ENCODE results near the gene CCNG2. TPM values are rescaled to one million over a fixed set of nuclear protein-coding genes. Genes with fewer than 3 reads are reported as not detected.

The CCNG2 gene
- total and polyA plus RNA-seq, 9 donors, result 62.6 to 141 (median 112) TPM

DNA sequence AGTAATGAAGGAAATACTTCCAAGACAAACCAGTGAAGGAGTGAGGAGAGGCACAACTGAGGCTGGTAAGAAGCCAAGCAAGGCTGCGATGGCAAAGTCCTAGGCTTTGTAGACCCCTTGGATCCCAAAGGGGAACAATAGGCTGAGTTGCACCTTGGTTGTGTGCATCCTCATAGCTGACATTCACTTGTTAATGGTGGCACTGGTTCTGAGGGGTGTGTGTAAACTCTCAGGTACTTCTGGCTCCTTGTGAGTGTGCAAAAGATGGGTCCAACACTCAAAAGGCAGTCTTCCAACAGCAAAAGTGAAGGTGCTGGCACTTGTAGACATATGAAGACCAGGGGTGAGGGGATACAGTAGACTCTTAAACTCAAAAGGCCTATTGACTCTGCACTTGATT lies 60.5 kb downstream of the CCNG2 start:
- no peak overlapping the region for H3K4me3 ChIP-seq (ENCODE audit: low read length)
- no peaks in the 10 kb centered on the region for H3K36me3 ChIP-seq (ENCODE audit: control insufficient read depth, insufficient read depth, low read length)
- no peak overlapping the region for H3K27ac ChIP-seq (ENCODE audit: low read length)
- peaks cover 7% of the 10 kb centered on the region for H3K4me1 ChIP-seq (ENCODE audit: control insufficient read depth, insufficient read depth, low read length)
- no peak for DNase-seq
- H3K9me3 ChIP-seq (replicated peaks; ENCODE audit: control insufficient read depth, low read depth, low read length), result no peaks in the 10 kb centered on the region
- H3K27me3 ChIP-seq (ENCODE audit: control insufficient read depth, insufficient read depth, low read length), result no peaks in the 10 kb centered on the region
- 90% methylated on average over 1 of the region's 1 CpG for WGBS (ENCODE audit: insufficient coverage)

DNA sequence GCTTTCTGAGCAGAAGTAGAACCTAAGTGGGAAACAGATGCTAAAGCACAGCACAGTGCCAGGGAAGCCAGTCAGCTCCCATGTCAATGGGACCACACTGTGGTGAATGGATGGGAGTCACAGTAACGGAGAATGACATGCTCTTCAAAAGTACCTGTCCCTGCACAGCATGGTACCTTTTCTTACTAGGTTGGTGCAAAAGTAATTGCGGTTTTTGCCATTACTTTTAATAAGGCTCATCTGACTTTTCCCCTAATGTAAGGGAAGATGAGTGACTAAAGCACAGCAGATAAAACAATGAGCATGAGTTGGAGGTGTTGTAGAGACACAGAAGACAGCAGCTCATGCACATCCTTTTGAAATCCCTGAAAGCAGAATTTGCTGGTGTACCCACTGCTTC lies 62.3 kb downstream of the CCNG2 start:
- Histone ChIP-seq H3K4me1 (ENCODE audit: control insufficient read depth, insufficient read depth, low read length) (peaks cover 7% of the 10 kb centered on the region), H3K9me3 (replicated peaks; ENCODE audit: control insufficient read depth, low read depth, low read length) (no peaks in the 10 kb centered on the region), H3K36me3 (ENCODE audit: control insufficient read depth, insufficient read depth, low read length) (no peaks in the 10 kb centered on the region), H3K27ac (ENCODE audit: low read length) (no peak overlapping the region), H3K27me3 (ENCODE audit: control insufficient read depth, insufficient read depth, low read length) (no peaks in the 10 kb centered on the region), H3K4me3 (ENCODE audit: low read length) (no peak overlapping the region)
- no CpG with 5 or more reads among the region's 2 CpGs for WGBS (ENCODE audit: insufficient coverage)
- no peak for DNase-seq

Other genes starting within 250 kb of the CCNG2 start
- 279 TPM for gene SEPTIN11, start 207.5 kb upstream of the CCNG2 start, total RNA-seq
- 100 to 1,000 TPM; 198 to 369 (median 268) TPM for gene SEPTIN11, start 207.5 kb upstream of the CCNG2 start, polyA plus RNA-seq (ENCODE audit: insufficient read depth in 1 of 8, insufficient read length in 8 of 8, low replicate concordance in 1 of 8)
- 124 TPM for gene CCNI, start 81.2 kb upstream of the CCNG2 start, total RNA-seq
- gene CCNI, start 81.2 kb upstream of the CCNG2 start, polyA plus RNA-seq (ENCODE audit: insufficient read depth in 1 of 8, insufficient read length in 8 of 8, low replicate concordance in 1 of 8), result 100 to 1,000 TPM; 242 to 334 (median 259) TPM

Data from muscle of leg (tissue), 11 donors.